Measurements from ENCODE around the gene OR52R1. TPM values are rescaled to one million over a fixed set of nuclear protein-coding genes. Genes with fewer than 3 reads are reported as not detected.

OR52R1 gene
- not detected in 5 replicates for total RNA-seq (2022; extraction: Qiagen RNA extraction)

GRCh38 chr11:4804280-4804679 is at the start of gene OR52R1:
OR52R1 (minus strand) TSS chr11:4804380; CDS start chr11:4804380, 0 bp downstream.

GRCh38 chr11:4848908-4849532 is 44.8 kb upstream of the OR52R1 start, which contains the start of gene OR51S1:
OR51S1 (minus strand) TSS chr11:4849208; CDS start chr11:4849208, 0 bp downstream.

DNA sequence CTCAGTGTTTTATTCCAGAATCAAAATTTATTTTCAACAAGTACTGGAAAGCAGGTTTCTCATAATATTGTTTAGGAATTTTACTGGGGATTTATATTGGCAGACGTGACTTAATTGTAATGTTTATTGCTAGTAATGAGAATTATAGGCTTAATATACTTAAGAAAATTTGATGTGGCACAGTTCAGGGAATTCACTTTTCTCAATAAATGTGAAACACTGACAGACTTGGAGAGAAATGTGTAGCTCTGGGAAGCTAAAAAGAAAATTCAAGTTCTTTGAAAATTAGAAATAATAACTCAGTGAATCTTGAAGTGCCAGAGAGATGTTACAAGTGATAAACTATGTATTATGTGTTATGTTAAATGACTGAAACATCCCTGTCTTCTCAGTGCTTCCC is 16.8 kb upstream of the OR52R1 start, which contains the start of gene OR51F2:
TSS of gene OR51F2 (plus strand) at position 301 of the 400 bp plus-strand sequence. CDS start 101 bp downstream, outside the sequence.

DNA sequence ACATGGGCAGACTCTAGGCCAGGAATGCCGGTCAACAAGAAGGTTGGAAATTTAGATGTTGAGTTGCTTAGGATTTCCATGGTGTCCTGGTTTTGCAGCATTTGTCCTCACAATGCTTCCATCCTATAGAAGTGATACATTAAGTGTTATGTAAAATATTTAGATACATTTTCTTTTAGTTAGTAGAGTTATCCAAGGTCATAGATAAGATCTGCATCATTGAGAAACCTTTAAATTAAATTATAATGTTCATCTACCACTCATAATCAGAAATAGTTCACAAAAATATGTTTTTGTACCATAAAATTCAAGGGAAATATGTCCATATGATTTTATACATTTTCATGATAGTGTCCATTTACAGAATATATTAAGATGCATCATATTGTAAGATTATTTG is 34.3 kb downstream of the OR52R1 start, which contains the start of gene OR51F1:
TSS of gene OR51F1 (minus strand) at position 101 of the 400 bp plus-strand sequence. CDS start at position 101, 0 bp downstream.

Other genes starting within 250 kb of the OR52R1 start
- gene OR52I2, start 222.6 kb downstream of the OR52R1 start, total RNA-seq (2022; extraction: Qiagen RNA extraction) = not detected in 5 replicates
- not detected in 5 replicates for gene OR52I1, start 210.3 kb downstream of the OR52R1 start, total RNA-seq (2022; extraction: Qiagen RNA extraction)
- gene TRIM68, start 196.1 kb downstream of the OR52R1 start, total RNA-seq (2022; extraction: Qiagen RNA extraction) = 7.6 to 9.6 TPM (median 8.4 TPM) in 5 replicates
- gene OR51D1, start 166.9 kb downstream of the OR52R1 start, total RNA-seq (2022; extraction: Qiagen RNA extraction) = not detected in 5 replicates
- not detected in 5 replicates for gene OR51E1, start 160.4 kb downstream of the OR52R1 start, total RNA-seq (2022; extraction: Qiagen RNA extraction)
- gene OR51E2, start 106.5 kb downstream of the OR52R1 start, total RNA-seq (2022; extraction: Qiagen RNA extraction) = not detected in 5 replicates
- gene MMP26, start 99.6 kb downstream of the OR52R1 start, total RNA-seq (2022; extraction: Qiagen RNA extraction) = not detected in 5 replicates
- not detected in 5 replicates for gene OR51F1, start 34.4 kb downstream of the OR52R1 start, total RNA-seq (2022; extraction: Qiagen RNA extraction)
- not detected in 5 replicates for gene OR51F2, start 16.9 kb upstream of the OR52R1 start, total RNA-seq (2022; extraction: Qiagen RNA extraction)
- not detected in 5 replicates for gene OR51S1, start 44.8 kb upstream of the OR52R1 start, total RNA-seq (2022; extraction: Qiagen RNA extraction)
- not detected in 5 replicates for gene OR51T1, start 77.5 kb upstream of the OR52R1 start, total RNA-seq (2022; extraction: Qiagen RNA extraction)
- gene OR51A7, start 99.4 kb upstream of the OR52R1 start, total RNA-seq (2022; extraction: Qiagen RNA extraction) = not detected in 5 replicates
- gene OR51G2, start 115.0 kb upstream of the OR52R1 start, total RNA-seq (2022; extraction: Qiagen RNA extraction) = not detected in 5 replicates
- not detected in 5 replicates for gene OR51G1, start 120.0 kb upstream of the OR52R1 start, total RNA-seq (2022; extraction: Qiagen RNA extraction)
- not detected in 5 replicates for gene OR51A4, start 143.2 kb upstream of the OR52R1 start, total RNA-seq (2022; extraction: Qiagen RNA extraction)
- not detected in 5 replicates for gene OR51A2, start 151.3 kb upstream of the OR52R1 start, total RNA-seq (2022; extraction: Qiagen RNA extraction)
- gene OR51L1, start 190.5 kb upstream of the OR52R1 start, total RNA-seq (2022; extraction: Qiagen RNA extraction) = not detected in 5 replicates
- not detected in 5 replicates for gene OR52J3, start 242.1 kb upstream of the OR52R1 start, total RNA-seq (2022; extraction: Qiagen RNA extraction)

Data from A549 treated with AZD2906 at 1 μM for 4 hours (cell line).